ENCODE results near the gene NOS1.

The NOS1 gene

DNA sequence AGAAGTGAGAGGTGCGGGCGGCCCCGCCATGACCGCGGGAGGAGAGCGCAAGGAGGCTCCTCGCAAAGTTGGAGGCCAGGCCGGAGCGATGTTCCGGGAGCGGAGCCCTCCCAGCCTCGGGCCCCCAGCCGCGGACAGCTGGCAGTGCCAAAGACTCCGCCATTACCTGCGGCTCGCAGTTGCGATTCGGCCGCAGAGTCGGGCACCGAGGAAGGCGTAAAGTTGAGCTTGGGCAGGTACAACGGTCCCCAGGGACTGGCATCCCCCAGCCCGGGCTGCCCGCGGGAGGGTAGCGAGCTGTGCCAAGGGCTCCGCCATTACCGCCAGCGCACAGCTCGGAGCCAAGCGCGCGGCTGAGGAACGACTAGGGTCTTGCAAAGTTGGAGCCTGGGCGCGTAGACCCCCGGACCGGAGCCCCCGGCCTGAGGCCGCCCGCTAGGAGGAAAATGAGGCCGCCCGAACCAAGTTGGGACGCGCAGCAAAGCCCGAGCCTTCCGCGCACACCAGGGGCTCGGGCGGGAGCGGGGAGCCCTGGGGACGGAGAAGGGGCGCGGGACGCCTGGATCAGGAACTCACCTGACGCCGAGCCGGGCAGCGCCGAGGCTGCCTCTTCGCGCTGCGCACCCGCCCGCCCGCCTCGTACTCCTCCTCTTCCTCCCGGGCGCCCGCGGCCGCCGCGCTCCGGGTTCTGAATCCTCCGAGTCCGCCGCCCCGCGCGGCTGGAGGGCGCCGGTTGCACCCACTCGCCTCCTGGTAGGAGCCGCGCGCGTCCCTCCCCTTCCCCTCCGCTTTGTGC is 677 bp downstream of the NOS1 start:
- DNase-seq (ENCODE audit: low read depth), result no peak
- TF ChIP-seq CTCF (IDR thresholded peaks at IDR 0.05; ENCODE audit: insufficient read depth, low read depth, low read length, missing control alignments), result no peak
- H3K4me3 ChIP-seq (ENCODE audit: low read length), result peak overlapping the region; percentile 29

GRCh38 chr12:117360222-117360550 is 1.2 kb downstream of the NOS1 start:
- no peak for DNase-seq (ENCODE audit: low read depth)
- no peak for TF ChIP-seq CTCF (IDR thresholded peaks at IDR 0.05; ENCODE audit: insufficient read depth, low read depth, low read length, missing control alignments)
- H3K4me3 ChIP-seq (ENCODE audit: low read length), result peak overlapping the region; percentile 29

DNA sequence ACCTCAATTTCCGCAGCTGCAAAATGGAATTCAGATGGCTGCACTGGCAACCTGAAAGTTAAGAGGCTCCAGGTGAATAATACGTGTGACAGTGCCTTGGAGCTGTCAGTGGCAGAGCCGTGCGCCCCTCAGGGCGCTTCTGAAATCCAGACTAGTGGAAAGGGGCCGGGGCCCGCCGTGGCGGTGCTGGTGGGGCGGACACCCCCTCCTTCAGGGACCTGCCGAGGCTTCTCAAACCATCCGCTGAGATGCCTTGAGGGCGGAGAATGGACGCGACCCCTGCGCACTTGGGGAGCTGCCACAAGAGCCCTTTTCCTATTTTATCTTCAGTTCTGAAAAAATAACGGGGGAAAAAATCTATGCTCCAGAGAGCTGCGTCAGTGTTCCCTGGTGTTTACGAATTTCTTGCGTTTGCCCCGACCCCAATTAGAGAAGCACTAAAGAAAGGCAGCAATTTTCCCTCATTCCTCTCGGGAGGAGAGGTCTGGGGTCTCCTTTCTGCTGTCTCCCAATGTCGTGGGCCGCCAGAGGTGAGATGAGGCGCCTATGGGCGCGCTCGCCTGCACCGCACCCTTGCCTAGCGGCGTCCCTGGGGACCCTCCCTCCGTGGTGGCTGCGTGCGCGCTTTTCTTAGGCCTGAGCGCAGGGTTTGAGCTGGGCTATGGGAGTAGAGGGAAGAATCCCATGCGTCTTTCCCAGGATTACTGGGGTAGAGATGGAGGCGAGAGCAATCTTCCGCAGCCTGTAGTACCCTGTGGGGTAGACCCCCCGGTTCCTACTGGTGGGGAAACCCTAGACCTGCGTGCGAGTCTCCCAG is 2.2 kb downstream of the NOS1 start:
- DNase-seq (ENCODE audit: low read depth), result no peak
- no peak overlapping the region for H3K4me3 ChIP-seq (ENCODE audit: low read length)
- no peak for TF ChIP-seq CTCF (IDR thresholded peaks at IDR 0.05; ENCODE audit: insufficient read depth, low read depth, low read length, missing control alignments)

DNA sequence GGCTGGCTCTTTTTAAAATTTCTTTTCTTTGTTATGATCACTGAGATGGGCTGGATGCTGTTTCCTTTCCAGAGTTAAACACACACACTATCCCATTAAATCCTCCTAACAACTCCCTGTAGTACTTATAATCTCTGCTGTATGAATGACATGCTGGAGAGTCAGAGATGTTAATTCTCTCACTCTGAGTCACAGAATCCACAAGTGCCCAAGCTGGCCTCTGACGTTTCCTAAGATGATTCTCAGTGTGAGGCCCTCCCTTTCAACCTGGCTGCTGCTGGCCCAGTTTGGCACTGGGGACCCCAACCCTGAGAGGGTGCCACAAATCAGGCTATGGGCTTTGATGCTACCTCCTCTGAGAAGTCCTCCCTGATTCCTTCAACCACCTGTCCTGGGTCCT is 5.4 kb downstream of the NOS1 start:
- H3K4me3 ChIP-seq (ENCODE audit: low read length), result no peak overlapping the region
- peak; percentile 45 for DNase-seq (ENCODE audit: low read depth)
- TF ChIP-seq CTCF (IDR thresholded peaks at IDR 0.05; ENCODE audit: insufficient read depth, low read depth, low read length, missing control alignments), result no peak

DNA sequence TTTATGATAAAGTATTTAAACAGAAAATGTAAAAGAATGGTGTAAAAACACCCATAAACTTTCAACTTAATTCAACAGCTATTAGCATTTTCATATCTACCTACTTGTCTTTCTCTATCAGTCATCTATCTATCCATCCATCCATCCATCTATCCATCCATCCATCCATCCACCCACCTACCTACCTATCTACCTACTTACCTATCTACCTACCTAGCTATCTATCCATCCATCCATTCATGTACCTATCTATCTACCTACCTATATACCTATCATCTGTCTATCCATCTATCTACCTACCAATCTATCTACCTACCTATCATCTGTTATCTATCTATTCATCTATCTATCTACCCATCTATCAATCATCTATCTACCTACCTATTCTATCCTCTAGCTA is 8.5 kb downstream of the NOS1 start:
- H3K4me3 ChIP-seq (ENCODE audit: low read length), result no peak overlapping the region
- TF ChIP-seq CTCF (IDR thresholded peaks at IDR 0.05; ENCODE audit: insufficient read depth, low read depth, low read length, missing control alignments), result no peak
- no peak for DNase-seq (ENCODE audit: low read depth)

GRCh38 chr12:117352206-117352605 is 9.2 kb downstream of the NOS1 start:
- no peak for TF ChIP-seq CTCF (IDR thresholded peaks at IDR 0.05; ENCODE audit: insufficient read depth, low read depth, low read length, missing control alignments)
- DNase-seq (ENCODE audit: low read depth), result no peak
- H3K4me3 ChIP-seq (ENCODE audit: low read length), result no peak overlapping the region

Measured in epithelial cell of esophagus (primary cell).